IMR-90 (cell line): ENCODE results near the gene SS18L1.

ENCODE experiments used
- CEBPB ChIP-seq: IDR thresholded peaks from 2 replicates; pipeline ENCODE4 v1.6.1; 2012; ENCODE audit warnings: low read depth, low read length, improper control_type of control experiment
- CTCF ChIP-seq: conservative IDR thresholded peaks from 2 replicates; pipeline ENCODE4 v1.5.1; 2012; ENCODE audit warnings: mild to moderate bottlenecking, low read depth, low read length, improper control_type of control experiment
- MAFK ChIP-seq: IDR thresholded peaks from 2 replicates; pipeline ENCODE4 v1.6.1; 2012; ENCODE audit warnings: low read depth, low read length, improper control_type of control experiment
- RFX5 ChIP-seq: IDR thresholded peaks from 2 replicates; pipeline ENCODE4 v1.8.0; 2012; ENCODE audit warnings: low read depth, mild to moderate bottlenecking, low read length, moderate library complexity
- USF2 ChIP-seq: fragments of 150-350 bp; IDR thresholded peaks from 2 replicates; pipeline ENCODE4 v1.6.1; 2017; ENCODE audit warnings: mild to moderate bottlenecking, antibody characterized with exemption, low read length, low read depth

GRCh38 chr20:62163986-62164762 lies 20.6 kb downstream of the SS18L1 start:
- TF ChIP-seq USF2 (no peak), CTCF (no peak), MAFK (no peak), RFX5 (no peak), CEBPB (no peak)
